ENCODE measurements around the gene NOXA1. TPM values are rescaled to one million over a fixed set of nuclear protein-coding genes. Genes with fewer than 3 reads are reported as not detected.

Gene NOXA1
- total and polyA plus RNA-seq, 2 of the 8 experiments (the other 6 are each of a cell fraction or from before 2014, with no cell fraction given), result 0.34 to 0.91 TPM

DNA sequence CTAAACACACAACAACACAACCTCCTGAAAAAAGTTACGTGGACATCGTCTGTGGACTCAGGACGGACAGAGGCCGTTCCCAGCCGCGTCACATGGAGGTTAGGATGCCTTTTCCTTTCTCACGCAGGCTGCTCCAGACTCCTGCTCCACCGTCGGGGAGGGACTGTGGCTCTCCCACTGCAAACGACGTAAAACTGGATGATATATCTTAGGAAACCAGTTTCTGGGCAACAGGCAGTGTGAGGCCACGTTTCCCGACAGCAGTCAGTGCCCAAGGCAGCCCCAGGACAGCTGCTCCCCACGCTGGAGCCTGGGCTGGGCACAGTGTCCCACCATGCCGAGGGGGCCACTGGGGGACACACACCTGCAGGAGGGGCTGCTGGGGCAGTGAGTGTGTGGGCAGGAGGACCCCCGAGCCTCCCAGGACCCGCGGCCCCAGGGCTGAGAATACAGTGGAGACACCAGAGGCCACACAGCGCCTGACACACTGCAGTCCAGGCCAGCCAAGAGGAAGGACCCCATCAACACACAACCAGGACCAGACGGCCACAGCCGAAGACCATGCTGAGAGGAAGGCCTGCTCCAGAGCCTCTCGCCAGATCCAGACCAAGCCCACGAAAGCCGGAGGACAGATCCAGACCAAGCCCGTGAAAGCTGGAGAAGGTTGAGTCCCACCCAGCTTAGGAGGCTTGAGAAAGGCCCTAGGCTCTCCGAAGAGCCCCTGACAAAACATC, 26.4 kb upstream of the NOXA1 start:
- ChIA-PET CTCF (ENCODE audit: partially characterized antibody) (interaction anchor here (0.6 to 1.0 kb wide), 3 partner anchors 18 to 110 kb away, joined by 3 to 5 read pairs (median 4); no protein-coding TSS in a partner anchor), POLR2A (ENCODE audit: partially characterized antibody) (interaction anchor here (1.0 kb wide), 1 partner anchor 43 kb away, joined by 3 read pairs; no protein-coding TSS in a partner anchor)
- no peak overlapping the region for H3K56ac ChIP-seq (replicated peaks; ENCODE audit: insufficient read length, low read depth, low read length)
- H3K36me3 ChIP-seq (ENCODE audit: control insufficient read depth in 2 of 4, insufficient read depth in 4 of 4, low read length in 3 of 4), result no peaks in the 10 kb centered on the region
- no peak overlapping the region for H2BK120ac ChIP-seq (replicated peaks; ENCODE audit: low read depth, low read length)
- no peak overlapping the region for H3K14ac ChIP-seq (ENCODE audit: insufficient read length)
- H3K23me2 ChIP-seq (ENCODE audit: low read depth, low read length), result no peaks in the 10 kb centered on the region
- no peak overlapping the region for H3K9ac ChIP-seq (replicated peaks in 1 of 4; ENCODE audit: extremely low read depth in 1 of 4, low read depth in 3 of 4, low read length in 3 of 4)
- 87% methylated on average over 26 of the region's 26 CpGs; no CpG with 5 or more reads in 1 of the 2 experiments for WGBS, 2 experiments (ENCODE audit: extremely low coverage in 1 of 2, insufficient coverage in 1 of 2, insufficient read length in 1 of 2, insufficient replicate concordance in 2 of 2, low coverage in 1 of 2, low lambda C conversion rate in 2 of 2, missing lambda C conversion rate in 1 of 2)
- H2BK20ac ChIP-seq (ENCODE audit: low read length), result no peak overlapping the region
- H2AFZ ChIP-seq (ENCODE audit: low read length), result no peak overlapping the region
- H2BK5ac ChIP-seq (ENCODE audit: low read depth, low read length), result no peak overlapping the region
- H2BK15ac ChIP-seq (ENCODE audit: low read length), result no peak overlapping the region
- H3K4me2 ChIP-seq (ENCODE audit: insufficient read depth in 1 of 2, low read depth in 2 of 2, low read length in 2 of 2), result no peak overlapping the region
- no peak overlapping the region for H3K4ac ChIP-seq (replicated peaks; ENCODE audit: insufficient read length, low read depth, low read length)
- H4K91ac ChIP-seq (replicated peaks; ENCODE audit: insufficient read length, low read length), result no peak overlapping the region
- no peaks in the 10 kb centered on the region for H3K27me3 ChIP-seq (replicated peaks in 1 of 4; ENCODE audit: control insufficient read depth in 3 of 4, extremely low read depth in 1 of 4, insufficient read depth in 3 of 4, low read length in 3 of 4)
- H3K9me3 ChIP-seq (ENCODE audit: insufficient read depth in 2 of 2, low read depth in 1 of 2, low read length in 1 of 2), result no peaks in the 10 kb centered on the region; a peak in 1 of 4 replicates
- H4K20me1 ChIP-seq (replicated peaks in 1 of 2; ENCODE audit: control insufficient read depth in 1 of 2, insufficient read depth in 2 of 2, low read length in 2 of 2), result peaks cover 0 to 6% of the 10 kb centered on the region in 2 experiments
- H3K79me2 ChIP-seq (ENCODE audit: control insufficient read depth in 1 of 2, insufficient read depth in 2 of 2, low read length in 2 of 2), result no peaks in the 10 kb centered on the region
- H2AK5ac ChIP-seq (ENCODE audit: low read depth, low read length), result no peak overlapping the region
- no peaks in the 10 kb centered on the region for H3K79me1 ChIP-seq (ENCODE audit: low read depth, low read length)
- DNase-seq (ENCODE audit: low read depth in 1 of 2, low spot score in 2 of 2) (no peak), FAIRE-seq (no peak)
- H3K18ac ChIP-seq (ENCODE audit: extremely low read depth, low read length), result no peak overlapping the region
- H4K8ac ChIP-seq (ENCODE audit: extremely low read depth, insufficient read depth, low read length), result no peak overlapping the region
- H4K5ac ChIP-seq (ENCODE audit: insufficient read length, low read depth, low read length), result no peak overlapping the region
- H3K4me1 ChIP-seq (replicated peaks in 1 of 4; ENCODE audit: control insufficient read depth in 3 of 4, insufficient read depth in 4 of 4, low read length in 3 of 4), result no peaks in the 10 kb centered on the region
- H3K23ac ChIP-seq (ENCODE audit: insufficient read length), result no peak overlapping the region
- no peak overlapping the region for H2BK12ac ChIP-seq (ENCODE audit: low read depth, low read length)
- no peak overlapping the region for H3K4me3 ChIP-seq (ENCODE audit: extremely low read depth in 1 of 4, insufficient read depth in 2 of 4, low read depth in 3 of 4, low read length in 4 of 4)
- no peak overlapping the region for H3K27ac ChIP-seq (ENCODE audit: low read depth, low read length)
- TF ChIP-seq SIRT6 (IDR thresholded peaks at IDR 0.05; ENCODE audit: low read length) (no peak), KDM1A (IDR thresholded peaks at IDR 0.05; ENCODE audit: borderline replicate concordance, low read length) (no peak)
